HUES6 (cell line): ENCODE data around the gene GNAI2.
"Not testable (repeated sequence)": the region's sequence is repeated elsewhere in the genome, so short reads cannot be mapped to it uniquely, and the experiment has no call there.

Source experiments
- H3K27ac ChIP-seq: 2 replicates; pipeline ENCODE4 v1.7.0; 2013; ENCODE audit warnings: low read depth, mild to moderate bottlenecking, low read length, inconsistent platforms
- H3K27me3 ChIP-seq: 2 replicates; pipeline ENCODE4 v1.6.1; 2013; ENCODE audit warnings: low read length; ENCODE audit not compliant: control insufficient read depth, insufficient read depth
- H3K36me3 ChIP-seq: 2 replicates; pipeline ENCODE4 v1.6.1; 2013; ENCODE audit warnings: low read length; ENCODE audit not compliant: control insufficient read depth, insufficient read depth
- H3K4me1 ChIP-seq: 2 replicates; pipeline ENCODE4 v1.6.1; 2013; ENCODE audit warnings: low read length; ENCODE audit not compliant: control insufficient read depth, insufficient read depth
- H3K4me3 ChIP-seq: 2 replicates; pipeline ENCODE4 v1.5.1; 2013; ENCODE audit warnings: low read depth, low read length
- H3K9ac ChIP-seq: one replicate; pipeline ENCODE4 v1.6.1; 2013; ENCODE audit warnings: mild to moderate bottlenecking, low read length
- H3K9me3 ChIP-seq: 2 replicates; pipeline ENCODE4 v1.6.1; 2013; ENCODE audit warnings: low read depth, low read length; ENCODE audit not compliant: control insufficient read depth, insufficient read depth

The GNAI2 gene

GRCh38 chr3:50237754-50238548 lies 1.9 kb downstream of the GNAI2 start:
- Histone ChIP-seq H3K9ac (peak overlapping the region; percentile 87), H3K27ac (peak overlapping the region; percentile 10; the same call in 1 of the 2 replicates), H3K4me1 (peaks cover 56% of the 10 kb centered on the region), H3K9me3 (no peaks in the 10 kb centered on the region), H3K27me3 (no peaks in the 10 kb centered on the region), H3K36me3 (no peaks in the 10 kb centered on the region), H3K4me3 (peak overlapping the region; percentile 94)

- peak overlapping the region; percentile 87 for H3K9ac ChIP-seq
- H3K27me3 ChIP-seq, result no peaks in the 10 kb centered on the region
- no peaks in the 10 kb centered on the region for H3K36me3 ChIP-seq
- no peaks in the 10 kb centered on the region for H3K9me3 ChIP-seq
- peak overlapping the region; percentile 10; the same call in 1 of the 2 replicates for H3K27ac ChIP-seq
- H3K4me3 ChIP-seq, result peak overlapping the region; percentile 94
- H3K4me1 ChIP-seq, result peaks cover 58% of the 10 kb centered on the region
Measured at GRCh38 chr3:50238549-50239026, 2.6 kb downstream of the GNAI2 start.

- Histone ChIP-seq H3K4me1 (peaks cover 65% of the 10 kb centered on the region), H3K9me3 (no peaks in the 10 kb centered on the region), H3K36me3 (no peaks in the 10 kb centered on the region), H3K4me3 (no peak overlapping the region), H3K27ac (no peak overlapping the region), H3K9ac (no peak overlapping the region), H3K27me3 (no peaks in the 10 kb centered on the region)
Measured at GRCh38 chr3:50239649-50240048, 3.6 kb downstream of the GNAI2 start.

GRCh38 chr3:50241163-50241562 lies 5.2 kb downstream of the GNAI2 start:
- H3K9ac ChIP-seq, result peak overlapping the region; percentile 76
- H3K4me3 ChIP-seq, result peak overlapping the region; percentile 64
- peaks cover 76% of the 10 kb centered on the region for H3K4me1 ChIP-seq

GRCh38 chr3:50241713-50242380 lies 5.8 kb downstream of the GNAI2 start:
- Histone ChIP-seq H3K4me1 (peaks cover 82% of the 10 kb centered on the region), H3K27ac (peak overlapping the region; percentile 91), H3K9me3 (no peaks in the 10 kb centered on the region), H3K27me3 (no peaks in the 10 kb centered on the region), H3K36me3 (no peaks in the 10 kb centered on the region; the same call in 1 of the 2 replicates), H3K4me3 (peak overlapping the region; percentile 64), H3K9ac (peak overlapping the region; percentile 76)

More at GRCh38 chr3:50241163-50241562, 5.2 kb downstream of the GNAI2 start:
- Histone ChIP-seq H3K9me3 (no peaks in the 10 kb centered on the region), H3K27me3 (no peaks in the 10 kb centered on the region), H3K36me3 (no peaks in the 10 kb centered on the region), H3K27ac (peak overlapping the region; percentile 91)

- Histone ChIP-seq H3K36me3 (peaks cover 4% of the 10 kb centered on the region; the same call in 1 of the 2 replicates), H3K9me3 (no peaks in the 10 kb centered on the region), H3K9ac (no peak overlapping the region), H3K27ac (no peak overlapping the region), H3K27me3 (no peaks in the 10 kb centered on the region), H3K4me3 (no peak overlapping the region), H3K4me1 (peaks cover 87% of the 10 kb centered on the region)
Measured at GRCh38 chr3:50242381-50242770, 6.4 kb downstream of the GNAI2 start.

GRCh38 chr3:50242851-50243542 lies 7.0 kb downstream of the GNAI2 start:
- H3K4me1 ChIP-seq, result peaks cover 84% of the 10 kb centered on the region
- peaks cover 6% of the 10 kb centered on the region; the same call in 1 of the 2 replicates for H3K36me3 ChIP-seq
- no peak overlapping the region for H3K4me3 ChIP-seq
- H3K9ac ChIP-seq, result peak overlapping the region; percentile 27
- no peaks in the 10 kb centered on the region for H3K9me3 ChIP-seq
- H3K27me3 ChIP-seq, result no peaks in the 10 kb centered on the region
- H3K27ac ChIP-seq, result peak overlapping the region; percentile 15

GRCh38 chr3:50243543-50243895 lies 7.5 kb downstream of the GNAI2 start:
- Histone ChIP-seq H3K27ac (peak overlapping the region; percentile 15), H3K4me1 (peaks cover 83% of the 10 kb centered on the region), H3K4me3 (no peak overlapping the region), H3K36me3 (peaks cover 6% of the 10 kb centered on the region; the same call in 1 of the 2 replicates), H3K27me3 (no peaks in the 10 kb centered on the region), H3K9me3 (no peaks in the 10 kb centered on the region), H3K9ac (no peak overlapping the region)

GRCh38 chr3:50244813-50245212 lies 8.8 kb downstream of the GNAI2 start:
- H3K9me3 ChIP-seq, H3K27me3 ChIP-seq, H3K27ac ChIP-seq, H3K4me3 ChIP-seq, H3K9ac ChIP-seq: not testable (repeated sequence)
- peaks cover 70% of the 10 kb centered on the region for H3K4me1 ChIP-seq
- peaks cover 11% of the 10 kb centered on the region for H3K36me3 ChIP-seq

GRCh38 chr3:50245251-50245745 lies 9.3 kb downstream of the GNAI2 start:
- H3K27ac ChIP-seq, result peak overlapping the region; percentile 88
- peaks cover 65% of the 10 kb centered on the region for H3K4me1 ChIP-seq
- H3K9ac ChIP-seq, result peak overlapping the region; percentile 64
- H3K9me3 ChIP-seq, result no peaks in the 10 kb centered on the region
- peaks cover 16% of the 10 kb centered on the region for H3K36me3 ChIP-seq
- no peaks in the 10 kb centered on the region for H3K27me3 ChIP-seq
- H3K4me3 ChIP-seq, result peak overlapping the region; percentile 30; the same call in 1 of the 2 replicates
